ENCODE results near the gene RBM19.

DNA sequence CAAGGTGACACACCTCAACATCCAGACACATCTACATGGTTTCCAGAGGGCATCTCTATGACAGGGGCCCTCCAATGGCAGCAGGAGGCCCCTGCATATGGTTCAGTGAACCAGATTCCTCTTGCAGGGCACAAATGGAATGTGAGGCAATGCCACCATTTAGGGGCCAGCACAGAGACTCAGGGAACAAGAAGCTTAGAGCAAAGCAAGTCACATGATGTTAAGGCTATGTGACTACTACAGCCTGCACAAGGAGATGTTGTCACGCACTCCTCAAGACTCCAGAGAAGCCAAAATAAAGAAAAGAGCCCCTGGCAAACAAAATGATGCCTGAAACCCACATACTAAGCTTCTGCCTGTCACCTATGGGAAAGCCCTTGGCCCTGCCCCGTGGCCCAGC, 95.2 kb downstream of the RBM19 start:
- TF ChIP-seq, protein P1, sequence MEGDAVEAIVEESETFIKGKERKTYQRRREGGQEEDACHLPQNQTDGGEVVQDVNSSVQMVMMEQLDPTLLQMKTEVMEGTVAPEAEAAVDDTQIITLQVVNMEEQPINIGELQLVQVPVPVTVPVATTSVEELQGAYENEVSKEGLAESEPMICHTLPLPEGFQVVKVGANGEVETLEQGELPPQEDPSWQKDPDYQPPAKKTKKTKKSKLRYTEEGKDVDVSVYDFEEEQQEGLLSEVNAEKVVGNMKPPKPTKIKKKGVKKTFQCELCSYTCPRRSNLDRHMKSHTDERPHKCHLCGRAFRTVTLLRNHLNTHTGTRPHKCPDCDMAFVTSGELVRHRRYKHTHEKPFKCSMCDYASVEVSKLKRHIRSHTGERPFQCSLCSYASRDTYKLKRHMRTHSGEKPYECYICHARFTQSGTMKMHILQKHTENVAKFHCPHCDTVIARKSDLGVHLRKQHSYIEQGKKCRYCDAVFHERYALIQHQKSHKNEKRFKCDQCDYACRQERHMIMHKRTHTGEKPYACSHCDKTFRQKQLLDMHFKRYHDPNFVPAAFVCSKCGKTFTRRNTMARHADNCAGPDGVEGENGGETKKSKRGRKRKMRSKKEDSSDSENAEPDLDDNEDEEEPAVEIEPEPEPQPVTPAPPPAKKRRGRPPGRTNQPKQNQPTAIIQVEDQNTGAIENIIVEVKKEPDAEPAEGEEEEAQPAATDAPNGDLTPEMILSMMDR (conservative IDR thresholded peaks at IDR 0.05; ENCODE audit: low read depth, low read length): no peak
- TF ChIP-seq POLR2A (IDR thresholded peaks at IDR 0.05; ENCODE audit: low read depth, low read length): no peak
- no peak for TF ChIP-seq USF2 (IDR thresholded peaks at IDR 0.05; ENCODE audit: low read depth, low read length)
- no peak for TF ChIP-seq CEBPB (IDR thresholded peaks at IDR 0.05; ENCODE audit: low read depth, low read length)
- TF ChIP-seq NFE2L2 (IDR thresholded peaks at IDR 0.05; ENCODE audit: low read depth, low read length): no peak
- TF ChIP-seq MAZ (IDR thresholded peaks at IDR 0.05; ENCODE audit: borderline replicate concordance, low read depth, low read length): no peak
- TF ChIP-seq, protein P2, sequence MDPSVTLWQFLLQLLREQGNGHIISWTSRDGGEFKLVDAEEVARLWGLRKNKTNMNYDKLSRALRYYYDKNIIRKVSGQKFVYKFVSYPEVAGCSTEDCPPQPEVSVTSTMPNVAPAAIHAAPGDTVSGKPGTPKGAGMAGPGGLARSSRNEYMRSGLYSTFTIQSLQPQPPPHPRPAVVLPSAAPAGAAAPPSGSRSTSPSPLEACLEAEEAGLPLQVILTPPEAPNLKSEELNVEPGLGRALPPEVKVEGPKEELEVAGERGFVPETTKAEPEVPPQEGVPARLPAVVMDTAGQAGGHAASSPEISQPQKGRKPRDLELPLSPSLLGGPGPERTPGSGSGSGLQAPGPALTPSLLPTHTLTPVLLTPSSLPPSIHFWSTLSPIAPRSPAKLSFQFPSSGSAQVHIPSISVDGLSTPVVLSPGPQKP (IDR thresholded peaks at IDR 0.05; ENCODE audit: borderline replicate concordance, low read depth, low read length): no peak
- no peak for TF ChIP-seq FOS (IDR thresholded peaks at IDR 0.05; ENCODE audit: low read depth, low read length)
